ENCODE measurements around the gene CMAS.
"Not testable (repeated sequence)": the region's sequence is repeated elsewhere in the genome, so short reads cannot be mapped to it uniquely, and the experiment has no call there.

The CMAS gene

GRCh38 chr12:22048351-22049041 is 2.5 kb downstream of the CMAS start:
- TF ChIP-seq CTCF (IDR thresholded peaks at IDR 0.05; ENCODE audit: low read depth, low read length, missing control alignments), result no peak
- Histone ChIP-seq H3K4me3 (ENCODE audit: low read depth, low read length) (no peak overlapping the region), H3K27ac (no peak overlapping the region)

GRCh38 chr12:22050078-22050477 is 4.1 kb downstream of the CMAS start:
- Histone ChIP-seq H3K36me3 (replicated peaks) (no peaks in the 10 kb centered on the region), H3K4me3 (ENCODE audit: low read depth, low read length) (no peak overlapping the region), H3K27me3 (replicated peaks) (no peaks in the 10 kb centered on the region), H3K27ac (no peak overlapping the region)
- TF ChIP-seq CTCF (IDR thresholded peaks at IDR 0.05; ENCODE audit: low read depth, low read length, missing control alignments), result no peak
- in situ Hi-C loops (cut with HindIII; ENCODE audit: low pct_ligation_motif_present, low sequenced_read_pairs), result no loop called here
- DNase-seq, result no peak

More at GRCh38 chr12:22048351-22049041, 2.5 kb downstream of the CMAS start:
- in situ Hi-C loops (cut with HindIII; ENCODE audit: low pct_ligation_motif_present, low sequenced_read_pairs), result no loop called here
- H3K36me3 ChIP-seq (replicated peaks), result no peaks in the 10 kb centered on the region
- H3K27me3 ChIP-seq (replicated peaks), result no peaks in the 10 kb centered on the region
- DNase-seq, result no peak

- in situ Hi-C loops (cut with HindIII; ENCODE audit: low pct_ligation_motif_present, low sequenced_read_pairs), result no loop called here
- H3K36me3 ChIP-seq (replicated peaks), result no peaks in the 10 kb centered on the region
- H3K27me3 ChIP-seq (replicated peaks), result no peaks in the 10 kb centered on the region
- DNase-seq, result no peak
- TF ChIP-seq CTCF (IDR thresholded peaks at IDR 0.05; ENCODE audit: low read depth, low read length, missing control alignments), result no peak
- H3K4me3 ChIP-seq (ENCODE audit: low read depth, low read length), result no peak overlapping the region
- H3K27ac ChIP-seq, result no peak overlapping the region
These were observed 5.2 kb downstream of the CMAS start for GRCh38 chr12:22051114-22051698.

- in situ Hi-C loops (cut with HindIII; ENCODE audit: low pct_ligation_motif_present, low sequenced_read_pairs); H3K27me3 ChIP-seq (replicated peaks); H3K27ac ChIP-seq: not testable (repeated sequence)
These were observed 7.0 kb downstream of the CMAS start for GRCh38 chr12:22052994-22053393.

GRCh38 chr12:22054155-22054554 is 8.1 kb downstream of the CMAS start:
- Histone ChIP-seq H3K27me3 (replicated peaks) (no peaks in the 10 kb centered on the region), H3K36me3 (replicated peaks) (peaks cover 5% of the 10 kb centered on the region), H3K27ac (no peak overlapping the region), H3K4me3 (ENCODE audit: low read depth, low read length) (no peak overlapping the region)
- no peak for TF ChIP-seq CTCF (IDR thresholded peaks at IDR 0.05; ENCODE audit: low read depth, low read length, missing control alignments)
- DNase-seq, result no peak
- in situ Hi-C loops (cut with HindIII; ENCODE audit: low pct_ligation_motif_present, low sequenced_read_pairs), result no loop called here

More at GRCh38 chr12:22052994-22053393, 7.0 kb downstream of the CMAS start:
- not testable (repeated sequence) for H3K4me3 ChIP-seq (ENCODE audit: low read depth, low read length); H3K36me3 ChIP-seq (replicated peaks); DNase-seq

- Histone ChIP-seq H3K36me3 (replicated peaks) (peaks cover 13% of the 10 kb centered on the region), H3K27ac (no peak overlapping the region), H3K27me3 (replicated peaks) (no peaks in the 10 kb centered on the region), H3K4me3 (ENCODE audit: low read depth, low read length) (no peak overlapping the region)
- in situ Hi-C loops (cut with HindIII; ENCODE audit: low pct_ligation_motif_present, low sequenced_read_pairs), result no loop called here
- DNase-seq, result no peak
- no peak for TF ChIP-seq CTCF (IDR thresholded peaks at IDR 0.05; ENCODE audit: low read depth, low read length, missing control alignments)
These were observed 10.6 kb downstream of the CMAS start for GRCh38 chr12:22056607-22057006.

Measured in brain microvascular endothelial cell (primary cell).